Endothelial cell of umbilical vein (primary cell): Measurements from ENCODE around the gene WDR89. TPM values are rescaled to one million over a fixed set of nuclear protein-coding genes. Genes with fewer than 3 reads are reported as not detected.

Experiments used
- BruUV-seq: library from RNA; stranded (reverse); fragments of 400-500 nt; replicated peaks from 2 replicates; lab custom pipeline; 2021; lab: Mats Ljungman, UMichigan
- CTCF ChIA-PET: fragments of 300-600, 350-600 bp; sonication (Branson Sonifier 250); formaldehyde crosslinking; loops from one replicate; lab custom pipeline; 2021; ENCODE audit warnings: antibody characterized with exemption, inconsistent platforms; lab: Charles Lee
- POLR2A ChIA-PET: fragments of 300-600, 350-600 bp; sonication (Branson Sonifier 250); formaldehyde crosslinking; loops from one replicate; lab custom pipeline; 2021; ENCODE audit warnings: antibody characterized with exemption, inconsistent platforms; lab: Charles Lee
- DNase-seq: peaks from one replicate; pipeline ENCODE4 v3.0.0-alpha.2; 2011; ENCODE audit warnings: low read depth, low spot score
- FAIRE-seq: peaks from 2 replicates; lab custom pipeline; 2011; peaks lifted over from hg19 to GRCh38; lab: Jason Lieb, UNC
- H2AFZ ChIP-seq: 2 replicates; pipeline ENCODE4 v1.6.0; 2012; ENCODE audit warnings: low read depth, low read length, control low read depth, inconsistent platforms
- H3K27ac ChIP-seq: 2 replicates; pipeline ENCODE4 v1.5.1; 2011; ENCODE audit warnings: low read depth, mild to moderate bottlenecking, control low read depth, low read length, moderate library complexity; ENCODE audit not compliant: insufficient read depth
- H3K27me3 ChIP-seq, 2 experiments: 2 replicates each; pipeline versions ENCODE4 v1.6.0 to v1.6.1; 2011; ENCODE audit warnings: low read length in 2 of 2, mixed read lengths in 1 of 2; ENCODE audit not compliant: control insufficient read depth in 2 of 2, insufficient read depth in 2 of 2
- H3K36me3 ChIP-seq, 2 experiments: 2 replicates in 1 of 2; 3 replicates in 1 of 2; pipeline ENCODE4 v1.5.1; 2011; ENCODE audit warnings: low read length in 2 of 2, mild to moderate bottlenecking in 1 of 2, moderate library complexity in 1 of 2; ENCODE audit not compliant: control insufficient read depth in 2 of 2, insufficient read depth in 2 of 2; ENCODE audit errors: extremely low read depth in 1 of 2
- H3K4me1 ChIP-seq: 3 replicates; pipeline ENCODE4 v1.5.1; 2011; ENCODE audit warnings: mild to moderate bottlenecking, low read length; ENCODE audit not compliant: control insufficient read depth, insufficient read depth; ENCODE audit errors: extremely low read depth
- H3K4me2 ChIP-seq: 2 replicates; pipeline ENCODE4 v1.6.1; 2011; ENCODE audit warnings: low read length, control low read depth, mixed read lengths; ENCODE audit not compliant: insufficient read depth
- H3K4me3 ChIP-seq, 3 experiments: fragments of 200-600 bp in 1 of 3; sonication (generic), shearing (Covaris generic) in 1 of 3; replicated peaks in 1 of 3; 2 replicates each; pipeline ENCODE4 v1.5.1; 2011 to 2016; ENCODE audit warnings: control low read depth in 3 of 3, low read length in 3 of 3, mild to moderate bottlenecking in 2 of 3, inconsistent platforms in 1 of 3, low read depth in 1 of 3, moderate library complexity in 1 of 3; ENCODE audit not compliant: insufficient read depth in 1 of 3
- H3K79me2 ChIP-seq: 2 replicates; pipeline ENCODE4 v1.6.0; 2012; ENCODE audit warnings: low read length, inconsistent platforms; ENCODE audit not compliant: control insufficient read depth, insufficient read depth
- H3K9ac ChIP-seq: replicated peaks from 2 replicates; pipeline ENCODE3; 2011; ENCODE audit warnings: low read length, control low read depth; ENCODE audit not compliant: insufficient read depth; ENCODE audit errors: extremely low read depth
- H3K9me1 ChIP-seq: replicated peaks from 3 replicates; pipeline ENCODE4 v1.6.0; 2011; ENCODE audit warnings: mild to moderate bottlenecking, low read length; ENCODE audit not compliant: control insufficient read depth, insufficient read depth; ENCODE audit errors: extremely low read depth
- H3K9me3 ChIP-seq: replicated peaks from 2 replicates; pipeline ENCODE4 v1.5.1; 2012; ENCODE audit warnings: low read length, inconsistent platforms; ENCODE audit not compliant: control insufficient read depth, insufficient read depth
- H4K20me1 ChIP-seq: replicated peaks from 2 replicates; pipeline ENCODE3; 2011; ENCODE audit warnings: mild to moderate bottlenecking, low read length; ENCODE audit not compliant: control insufficient read depth, insufficient read depth; ENCODE audit errors: extremely low read depth
- EZH2 ChIP-seq: IDR thresholded peaks from 2 replicates; pipeline ENCODE4 v1.6.1; 2012; ENCODE audit warnings: borderline replicate concordance, low read depth, mild to moderate bottlenecking, moderate library complexity, low read length, inconsistent platforms; ENCODE audit not compliant: severe bottlenecking
- FOS ChIP-seq: IDR thresholded peaks from 2 replicates; pipeline ENCODE4 v1.6.1; 2011; ENCODE audit warnings: mild to moderate bottlenecking, low read length, moderate library complexity, borderline replicate concordance; ENCODE audit not compliant: insufficient read depth
- GATA2 ChIP-seq: IDR thresholded peaks from 2 replicates; pipeline ENCODE4 v1.7.0; 2011; ENCODE audit warnings: low read depth, mild to moderate bottlenecking, moderate library complexity, mixed read lengths, low read length; ENCODE audit not compliant: insufficient read length, insufficient read depth
- JUN ChIP-seq: IDR thresholded peaks from 2 replicates; pipeline ENCODE4 v1.6.1; 2011; ENCODE audit warnings: borderline replicate concordance, low read depth; ENCODE audit not compliant: insufficient read length, insufficient read depth
- MYC ChIP-seq: IDR thresholded peaks from one replicate; pipeline ENCODE4 v1.6.1; 2011; ENCODE audit warnings: mild to moderate bottlenecking, low read depth, low read length
- POLR2A ChIP-seq: IDR thresholded peaks from 2 replicates; pipeline ENCODE4 v1.6.1; 2012; ENCODE audit warnings: low read depth, mild to moderate bottlenecking, control low read depth, low read length
- POLR2AphosphoS5 ChIP-seq: IDR thresholded peaks from 2 replicates; pipeline ENCODE4 v1.6.1; 2012; ENCODE audit warnings: low read depth, mild to moderate bottlenecking, control low read depth, low read length, moderate library complexity; ENCODE audit not compliant: insufficient read depth
- dilution Hi-C: fragments of 300-500 bp; cut with MboI; formaldehyde crosslinking; loops from one replicate; pipeline ENCODE4 v1.15.0; 2019; ENCODE audit warnings: low sequenced_read_pairs; ENCODE audit not compliant: extremely low pct_ligation_motif_present
- intact Hi-C: fragments of 100-400 bp; cut with micrococcal nuclease; formaldehyde crosslinking; loops from one replicate; pipeline ENCODE4 v1.10.0; 2022
- polyA plus RNA-seq, 4 experiments: library from polyadenylated mRNA; depleted of rRNA in 3 of 4; stranded (reverse) in 3 of 4; unstranded in 1 of 4; fragments of >200 nt; gene quantifications; 2 replicates each; pipeline versions ENCODE4 v1.2.1 to v1.2.3, GENCODE V29; 2011 to 2012; ENCODE audit warnings: missing spikeins in 1 of 4
- total RNA-seq: library from RNA; stranded (reverse); gene quantifications from 2 replicates; pipeline ENCODE4 v1.2.3, GENCODE V29; 2021
- TF ChIP-seq, protein P1 (sequence below): IDR thresholded peaks from 2 replicates; pipeline ENCODE4 v1.6.1; 2011; ENCODE audit not compliant: insufficient read depth, insufficient read length
- TF ChIP-seq, protein P2 (sequence below), 2 donors: IDR thresholded peaks; 1 replicate in 1 of 2; 2 replicates in 1 of 2; pipeline ENCODE4 v1.5.1; 2011; ENCODE audit warnings: low read length in 2 of 2, mild to moderate bottlenecking in 2 of 2, moderate library complexity in 2 of 2, control low read depth in 1 of 2, inconsistent platforms in 1 of 2, low read depth in 1 of 2; ENCODE audit not compliant: insufficient read depth in 1 of 2; ENCODE audit errors: extremely low read depth in 1 of 2

The WDR89 gene
- total and polyA plus RNA-seq, 2 donors (not counting 3 experiments of a cell fraction or from before 2014, with no cell fraction given), result 3.5 to 10.7 TPM

- POLR2A ChIA-PET, result no interaction called here
- dilution Hi-C loops, result no loop called here
- no TSS peak for BruUV-seq
These were observed 24.7 kb upstream of the WDR89 start for GRCh38 chr14:63666335-63666734.

More at GRCh38 chr14:63666335-63666734, 24.7 kb upstream of the WDR89 start:
- DNase-seq (no peak), FAIRE-seq (no peak)
- TF ChIP-seq EZH2 (no peak), FOS (no peak), POLR2AphosphoS5 (no peak), GATA2 (no peak), POLR2A (no peak), MYC (no peak), JUN (no peak)
- TF ChIP-seq, protein P1, sequence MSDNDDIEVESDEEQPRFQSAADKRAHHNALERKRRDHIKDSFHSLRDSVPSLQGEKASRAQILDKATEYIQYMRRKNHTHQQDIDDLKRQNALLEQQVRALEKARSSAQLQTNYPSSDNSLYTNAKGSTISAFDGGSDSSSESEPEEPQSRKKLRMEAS, result no peak
- TF ChIP-seq, protein P2, sequence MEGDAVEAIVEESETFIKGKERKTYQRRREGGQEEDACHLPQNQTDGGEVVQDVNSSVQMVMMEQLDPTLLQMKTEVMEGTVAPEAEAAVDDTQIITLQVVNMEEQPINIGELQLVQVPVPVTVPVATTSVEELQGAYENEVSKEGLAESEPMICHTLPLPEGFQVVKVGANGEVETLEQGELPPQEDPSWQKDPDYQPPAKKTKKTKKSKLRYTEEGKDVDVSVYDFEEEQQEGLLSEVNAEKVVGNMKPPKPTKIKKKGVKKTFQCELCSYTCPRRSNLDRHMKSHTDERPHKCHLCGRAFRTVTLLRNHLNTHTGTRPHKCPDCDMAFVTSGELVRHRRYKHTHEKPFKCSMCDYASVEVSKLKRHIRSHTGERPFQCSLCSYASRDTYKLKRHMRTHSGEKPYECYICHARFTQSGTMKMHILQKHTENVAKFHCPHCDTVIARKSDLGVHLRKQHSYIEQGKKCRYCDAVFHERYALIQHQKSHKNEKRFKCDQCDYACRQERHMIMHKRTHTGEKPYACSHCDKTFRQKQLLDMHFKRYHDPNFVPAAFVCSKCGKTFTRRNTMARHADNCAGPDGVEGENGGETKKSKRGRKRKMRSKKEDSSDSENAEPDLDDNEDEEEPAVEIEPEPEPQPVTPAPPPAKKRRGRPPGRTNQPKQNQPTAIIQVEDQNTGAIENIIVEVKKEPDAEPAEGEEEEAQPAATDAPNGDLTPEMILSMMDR (IDR thresholded peaks at IDR 0.05; ENCODE audit: extremely low read depth in 1 of 2, insufficient read depth in 1 of 2, low read depth in 1 of 2, low read length in 2 of 2), result no peak
- Histone ChIP-seq H3K27ac (no peak overlapping the region), H3K4me3 (no peak overlapping the region), H3K27me3 (no peaks in the 10 kb centered on the region), H3K9me3 (no peaks in the 10 kb centered on the region), H3K4me2 (no peak overlapping the region), H4K20me1 (no peaks in the 10 kb centered on the region), H3K36me3 (no peaks in the 10 kb centered on the region), H3K4me1 (no peaks in the 10 kb centered on the region), H3K79me2 (no peaks in the 10 kb centered on the region), H3K9me1 (no peaks in the 10 kb centered on the region), H2AFZ (no peak overlapping the region), H3K9ac (no peak overlapping the region)
- CTCF ChIA-PET, result interaction anchor here (0.8 to 1.6 kb wide), 5 partner anchors 17 to 104 kb away, joined by 3 to 8 read pairs (median 4); partner anchors contain the start of gene WDR89
- intact Hi-C loops, result no loop called here
